ENCODE data around the gene IP6K3.

DNA sequence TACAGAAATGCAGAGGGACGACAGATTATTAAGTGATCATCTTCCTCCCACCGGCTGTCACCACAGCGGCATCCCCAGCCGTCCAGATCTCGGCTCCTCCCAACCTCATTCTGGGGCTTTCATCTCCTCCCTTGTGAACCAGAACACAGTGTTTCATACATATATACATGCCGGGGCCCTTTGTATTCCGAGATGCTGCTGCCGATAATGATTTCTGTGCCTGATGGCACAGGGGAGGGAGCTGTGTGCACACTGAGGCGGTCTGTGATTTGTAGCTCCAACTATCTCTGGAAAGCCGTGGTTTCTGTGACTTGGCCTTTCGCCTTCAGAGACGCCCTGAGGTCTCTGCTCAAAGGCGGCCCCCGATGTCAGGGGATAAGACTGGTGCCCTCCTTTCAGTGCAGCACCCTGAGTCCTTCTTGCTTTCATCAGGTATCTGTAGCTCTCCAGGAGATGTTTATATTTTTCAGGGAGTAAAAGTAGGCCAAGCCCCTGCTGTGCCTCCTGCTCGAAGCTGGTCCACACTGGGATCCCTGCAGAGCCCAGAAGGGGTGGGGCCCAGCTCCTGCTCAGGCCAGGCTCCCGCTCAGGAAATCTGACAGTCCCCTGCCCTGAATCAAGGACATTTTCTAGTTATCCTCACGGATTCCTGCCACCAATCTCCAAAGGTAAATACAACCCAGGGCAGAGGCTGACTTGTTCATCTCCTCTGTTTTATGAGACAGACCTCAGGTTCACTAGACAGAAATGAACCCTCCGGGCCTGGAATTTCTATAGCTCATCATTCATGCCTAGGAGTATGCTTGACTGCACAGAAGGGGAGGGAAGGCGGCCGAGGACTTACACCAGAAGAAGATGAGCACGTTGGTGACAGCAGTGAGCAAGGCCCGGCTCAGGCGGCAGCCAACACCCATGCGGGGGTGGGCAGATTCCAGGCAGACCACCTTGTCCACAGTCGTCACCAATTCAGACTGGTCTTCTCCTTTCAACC, 31.0 kb upstream of the IP6K3 start:
- TF ChIP-seq, protein P1, sequence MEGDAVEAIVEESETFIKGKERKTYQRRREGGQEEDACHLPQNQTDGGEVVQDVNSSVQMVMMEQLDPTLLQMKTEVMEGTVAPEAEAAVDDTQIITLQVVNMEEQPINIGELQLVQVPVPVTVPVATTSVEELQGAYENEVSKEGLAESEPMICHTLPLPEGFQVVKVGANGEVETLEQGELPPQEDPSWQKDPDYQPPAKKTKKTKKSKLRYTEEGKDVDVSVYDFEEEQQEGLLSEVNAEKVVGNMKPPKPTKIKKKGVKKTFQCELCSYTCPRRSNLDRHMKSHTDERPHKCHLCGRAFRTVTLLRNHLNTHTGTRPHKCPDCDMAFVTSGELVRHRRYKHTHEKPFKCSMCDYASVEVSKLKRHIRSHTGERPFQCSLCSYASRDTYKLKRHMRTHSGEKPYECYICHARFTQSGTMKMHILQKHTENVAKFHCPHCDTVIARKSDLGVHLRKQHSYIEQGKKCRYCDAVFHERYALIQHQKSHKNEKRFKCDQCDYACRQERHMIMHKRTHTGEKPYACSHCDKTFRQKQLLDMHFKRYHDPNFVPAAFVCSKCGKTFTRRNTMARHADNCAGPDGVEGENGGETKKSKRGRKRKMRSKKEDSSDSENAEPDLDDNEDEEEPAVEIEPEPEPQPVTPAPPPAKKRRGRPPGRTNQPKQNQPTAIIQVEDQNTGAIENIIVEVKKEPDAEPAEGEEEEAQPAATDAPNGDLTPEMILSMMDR (IDR thresholded peaks at IDR 0.05) = no peak
- no peak for TF ChIP-seq POLR2AphosphoS5 (IDR thresholded peaks at IDR 0.05)
